ENCODE measurements around the gene EFHC1. TPM values are rescaled to one million over a fixed set of nuclear protein-coding genes. Genes with fewer than 3 reads are reported as not detected.

Gene EFHC1
- total RNA-seq, 2 donors from 2014 or later, result 11.1 to 13.8 TPM

DNA sequence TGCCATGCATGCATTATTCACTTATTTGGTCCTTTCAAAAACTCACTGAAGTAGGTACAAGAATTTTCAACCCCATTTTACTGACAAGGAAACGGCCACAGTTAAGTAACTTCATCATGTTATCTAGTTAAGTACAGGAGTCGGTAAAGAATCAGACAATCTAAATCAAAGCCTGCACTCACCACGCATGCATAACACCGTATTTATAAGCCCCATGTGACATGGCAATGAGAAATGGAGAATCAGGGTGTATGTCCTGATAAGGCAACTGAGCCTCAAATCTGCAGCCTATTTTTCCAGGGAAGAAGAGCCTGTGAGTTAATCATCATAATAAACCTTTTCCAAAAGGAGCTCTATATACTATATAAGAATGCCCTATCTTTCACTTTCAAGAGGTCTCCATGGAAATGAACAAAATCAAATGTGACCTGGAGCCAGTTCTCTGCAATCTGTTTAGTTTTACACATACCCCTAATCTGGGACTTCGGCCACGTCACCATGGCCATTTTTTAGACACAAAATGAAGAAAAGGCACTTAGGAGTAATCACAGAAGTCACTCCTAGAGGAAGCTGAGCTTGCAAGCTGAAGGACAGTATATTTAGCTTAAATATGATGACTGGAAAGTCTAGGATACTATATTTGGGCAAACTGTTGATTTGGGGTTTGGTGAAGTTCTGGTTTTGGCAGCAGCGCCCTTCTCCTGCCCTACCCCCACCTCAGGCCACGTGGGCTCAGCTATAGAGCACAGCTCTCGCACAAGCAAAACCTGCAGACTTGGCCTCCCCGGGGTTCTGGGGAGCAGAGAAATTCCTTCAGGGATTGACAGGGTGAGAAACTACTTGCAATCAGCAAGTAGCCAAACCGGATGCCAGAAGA is 137.5 kb downstream of the EFHC1 start:
- no peak for ATAC-seq
- DNase-seq, result no peak
- intact Hi-C loops (cut with DNase I, micrococcal nuclease), result no loop called here

DNA sequence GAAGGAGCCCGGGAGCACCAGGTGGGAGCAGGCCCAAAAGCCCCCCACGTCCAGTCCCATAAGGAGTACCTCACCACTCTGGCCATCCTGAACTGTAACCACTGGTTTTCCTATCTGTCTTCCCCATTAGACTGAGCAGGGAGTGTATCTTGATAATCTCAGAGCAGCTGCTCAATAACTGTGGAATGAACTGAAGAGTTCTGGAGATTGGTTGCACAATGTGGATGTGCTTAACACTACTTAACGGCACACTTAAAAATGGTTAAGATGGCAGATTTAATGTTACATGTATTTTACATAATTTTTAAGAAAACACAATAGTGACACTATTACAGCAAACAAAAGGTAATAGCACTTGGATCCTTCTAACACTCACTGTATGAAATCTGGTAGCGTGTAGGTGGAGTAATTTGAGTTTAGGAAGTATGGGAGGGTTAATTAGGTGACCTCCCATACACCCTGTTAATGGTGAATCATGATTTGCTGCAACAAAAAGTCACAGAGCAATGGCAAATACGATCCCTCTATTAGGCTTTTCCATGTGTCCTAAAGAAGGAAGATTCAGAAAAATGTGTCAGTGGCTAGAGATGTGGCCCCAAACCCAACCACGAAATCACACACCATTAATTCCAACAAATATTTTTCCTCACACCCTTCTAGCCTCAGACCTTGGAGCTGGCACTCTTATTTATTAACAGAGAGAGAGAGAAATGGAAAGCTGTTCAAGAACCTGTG is 138.3 kb downstream of the EFHC1 start:
- ATAC-seq (no peak), DNase-seq (no peak)
- intact Hi-C loops (cut with DNase I, micrococcal nuclease), result no loop called here

DNA sequence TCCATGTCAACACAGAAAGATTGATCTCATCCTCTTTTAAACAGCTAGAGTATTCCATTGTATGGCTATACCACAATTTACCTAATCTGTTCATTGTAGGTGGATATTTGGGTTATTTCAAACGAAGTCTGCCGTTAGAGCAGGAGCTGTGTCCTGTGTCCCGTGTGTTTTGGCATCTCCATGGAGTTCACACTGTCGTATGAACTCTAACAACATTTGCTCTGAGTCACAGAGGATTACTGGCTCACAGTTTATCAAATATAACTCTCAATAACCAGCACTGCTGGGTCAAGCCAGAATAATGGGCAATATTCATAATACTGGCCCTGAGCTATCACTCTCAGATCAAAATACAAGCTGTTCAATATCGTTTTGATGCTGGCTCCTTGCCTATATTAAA is 140.3 kb downstream of the EFHC1 start:
- ATAC-seq (no peak), DNase-seq (no peak)
- intact Hi-C loops (cut with DNase I, micrococcal nuclease), result no loop called here

DNA sequence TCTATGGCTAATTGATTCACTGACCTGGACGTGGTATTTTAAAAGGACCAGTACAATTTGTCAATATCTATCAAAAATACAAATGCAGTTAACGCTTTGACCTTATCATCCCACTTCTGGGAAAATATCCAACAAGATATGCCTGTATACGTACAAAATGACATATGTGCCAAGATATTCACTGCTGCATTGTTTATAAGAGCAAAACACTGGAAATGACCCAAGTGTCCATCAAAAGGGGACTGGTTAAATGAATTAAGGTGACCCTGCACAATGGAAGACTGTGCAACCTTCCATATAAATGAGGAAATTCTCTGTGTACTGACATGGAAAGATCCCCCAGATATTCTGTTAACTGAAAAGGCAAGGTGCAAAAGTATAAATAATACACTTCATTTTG is 142.8 kb downstream of the EFHC1 start:
- no peak for DNase-seq
- ATAC-seq, result no peak
- intact Hi-C loops (cut with DNase I, micrococcal nuclease), result no loop called here

DNA sequence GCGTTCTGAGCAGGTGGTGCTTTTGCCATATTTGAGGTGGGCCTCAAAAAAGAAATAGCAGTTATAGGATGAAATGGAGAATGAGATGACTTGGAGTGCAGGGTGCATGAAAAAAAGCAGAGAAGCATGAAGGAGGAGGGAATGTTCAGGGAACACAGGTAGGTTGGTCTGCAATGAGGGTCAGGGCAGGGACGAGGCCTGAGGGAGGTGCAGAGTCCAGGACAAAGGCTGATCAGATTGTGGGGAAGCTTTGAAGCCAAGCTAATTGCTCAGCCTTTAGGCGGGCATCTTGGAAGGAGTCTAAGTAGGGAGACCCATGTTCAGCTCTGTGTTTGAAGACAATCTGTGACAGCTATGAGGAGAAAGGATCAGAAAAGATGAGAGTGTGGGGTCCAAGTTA is 144.7 kb downstream of the EFHC1 start:
- intact Hi-C loops (cut with DNase I, micrococcal nuclease), result no loop called here
- ATAC-seq (peak; percentile 80), DNase-seq (no peak)

DNA sequence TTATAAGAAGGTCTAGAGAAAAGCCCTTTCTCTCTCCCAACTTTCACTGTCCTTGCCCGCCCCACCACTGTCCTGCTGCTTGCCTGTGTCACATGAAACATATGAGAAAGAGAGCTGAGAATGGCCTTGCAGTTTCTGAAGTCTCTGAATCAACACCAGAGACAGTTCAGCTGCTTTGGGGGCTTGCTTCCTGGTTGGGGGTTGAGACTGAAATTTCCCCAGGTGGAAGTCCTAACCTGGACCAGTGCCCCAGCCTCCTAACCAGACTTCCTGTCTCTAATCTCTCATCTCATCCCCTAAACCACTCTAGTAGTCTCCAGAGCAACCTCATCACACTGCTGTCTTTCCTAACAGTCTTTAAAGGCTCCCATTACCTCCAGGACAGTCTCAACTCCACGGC is 146.1 kb downstream of the EFHC1 start:
- intact Hi-C loops (cut with DNase I, micrococcal nuclease), result no loop called here
- DNase-seq (no peak), ATAC-seq (no peak)

DNA sequence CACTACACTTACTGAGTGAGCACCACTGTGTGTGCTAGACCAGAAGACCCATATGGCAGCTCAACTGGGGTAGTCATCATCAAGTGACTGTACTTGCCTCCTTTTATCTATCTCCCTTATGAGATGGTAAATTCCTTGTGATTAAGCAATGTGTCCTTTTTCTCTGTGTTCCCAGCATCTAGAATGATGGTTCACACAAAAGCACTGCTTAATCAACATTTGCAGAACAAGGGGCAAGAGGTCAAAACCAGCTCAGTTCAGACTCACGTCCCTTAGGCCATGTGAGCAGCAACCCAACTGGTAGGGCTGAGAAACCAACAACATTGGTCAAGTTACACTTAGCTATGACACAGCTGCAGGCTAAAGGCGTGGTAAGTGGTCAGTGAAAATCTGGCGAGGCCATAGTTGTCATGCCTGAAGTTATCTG is 146.7 kb downstream of the EFHC1 start:
- no peak for DNase-seq
- ATAC-seq, result no peak
- intact Hi-C loops (cut with DNase I, micrococcal nuclease), result no loop called here

DNA sequence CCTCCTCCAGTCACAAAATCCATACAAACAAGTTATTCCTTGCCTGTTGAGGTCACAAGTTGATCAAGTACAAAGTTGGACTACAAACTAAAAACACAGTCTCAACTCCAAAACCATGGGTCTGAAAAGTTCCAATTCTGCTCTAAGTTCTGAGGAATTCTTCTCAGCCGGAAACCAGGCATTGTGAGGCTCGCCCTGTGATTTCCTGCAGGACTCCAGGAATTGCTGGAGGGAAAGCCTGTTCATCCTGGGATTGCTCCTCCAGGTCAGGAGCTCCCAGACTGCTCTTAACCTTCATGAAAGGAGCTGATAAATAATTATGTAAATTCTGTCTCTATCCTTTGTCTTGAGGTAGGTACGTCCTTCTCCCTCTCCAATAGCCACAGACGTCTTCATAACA is 148.2 kb downstream of the EFHC1 start:
- DNase-seq (no peak), ATAC-seq (no peak)
- intact Hi-C loops (cut with DNase I, micrococcal nuclease), result no loop called here

DNA sequence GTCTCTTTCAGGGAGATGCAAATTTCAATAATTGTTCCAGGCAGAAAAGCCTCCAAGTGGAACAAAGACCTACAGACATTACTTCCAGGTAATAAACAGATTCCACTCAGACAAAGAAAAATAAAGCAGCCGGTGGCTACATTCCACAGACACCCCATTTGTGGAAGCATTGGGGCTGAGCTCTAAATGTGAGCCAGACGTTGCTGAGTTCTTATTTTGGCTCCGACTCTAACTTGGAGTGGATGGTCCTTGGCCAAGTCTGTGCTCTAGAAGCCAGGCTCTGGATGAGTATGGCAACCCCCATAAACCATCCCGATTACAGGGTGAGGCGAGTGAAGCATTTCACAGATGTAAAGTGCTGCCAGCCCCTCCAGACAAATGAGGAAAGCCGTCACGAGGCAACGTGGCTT is 150.2 kb downstream of the EFHC1 start:
- ATAC-seq (peak; percentile 9), DNase-seq (peak in 1 of 2 donors; percentile 34)
- intact Hi-C loops (cut with DNase I, micrococcal nuclease), result no loop called here

DNA sequence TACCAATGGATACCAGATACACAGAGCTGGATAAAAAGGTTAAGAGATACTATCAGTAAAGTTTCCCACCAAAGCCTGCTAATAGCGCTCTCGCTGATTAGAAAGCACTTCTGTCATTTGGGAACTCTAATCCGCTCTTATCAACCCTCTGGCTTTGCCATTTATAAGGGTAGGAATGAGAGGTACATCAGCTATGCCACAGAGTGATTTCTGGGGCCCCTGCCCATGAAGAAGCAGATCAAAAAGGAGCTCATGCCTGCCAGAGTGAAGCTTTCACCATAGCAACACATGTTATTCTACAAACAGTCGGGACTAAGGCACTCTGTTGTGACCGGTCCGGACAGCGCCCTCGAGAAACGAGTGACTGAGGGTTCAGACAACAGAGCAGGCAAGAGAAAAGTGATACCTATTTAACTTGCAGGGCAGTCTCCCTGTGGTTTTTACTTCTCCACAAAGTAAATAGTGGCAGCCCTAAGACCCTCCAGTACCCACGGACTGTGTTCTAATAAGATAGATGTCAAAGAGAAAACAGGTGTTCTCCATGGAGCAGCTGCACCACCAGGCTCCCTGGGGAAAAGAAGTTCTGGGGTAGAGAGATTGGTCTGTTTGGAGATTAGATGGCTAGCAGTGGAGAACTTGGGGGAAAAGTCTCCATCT is 151.1 kb downstream of the EFHC1 start:
- intact Hi-C loops (cut with DNase I, micrococcal nuclease), result no loop called here
- peak in 1 of 2 donors; percentile 29 for DNase-seq
- no peak for ATAC-seq

DNA sequence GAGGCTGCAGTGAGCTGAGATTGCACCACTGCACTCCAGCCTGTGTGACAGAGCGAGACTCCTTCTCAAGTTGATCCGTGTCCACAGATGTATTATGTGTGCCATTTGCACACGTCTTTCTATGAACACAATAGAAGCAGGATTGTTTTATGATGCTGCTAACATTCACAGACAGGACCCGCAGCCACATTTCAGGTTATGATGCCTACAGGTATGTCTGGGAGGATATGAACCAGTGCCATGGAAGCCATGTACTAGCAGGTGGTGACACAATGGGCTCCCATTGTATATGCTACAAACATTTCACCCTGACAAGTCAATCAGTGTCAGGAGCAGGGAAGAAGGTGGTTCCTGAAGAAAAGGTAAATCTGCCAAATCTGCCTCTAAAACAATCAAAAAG is 152.4 kb downstream of the EFHC1 start:
- ATAC-seq (no peak), DNase-seq (no peak)
- intact Hi-C loops (cut with DNase I, micrococcal nuclease), result no loop called here

DNA sequence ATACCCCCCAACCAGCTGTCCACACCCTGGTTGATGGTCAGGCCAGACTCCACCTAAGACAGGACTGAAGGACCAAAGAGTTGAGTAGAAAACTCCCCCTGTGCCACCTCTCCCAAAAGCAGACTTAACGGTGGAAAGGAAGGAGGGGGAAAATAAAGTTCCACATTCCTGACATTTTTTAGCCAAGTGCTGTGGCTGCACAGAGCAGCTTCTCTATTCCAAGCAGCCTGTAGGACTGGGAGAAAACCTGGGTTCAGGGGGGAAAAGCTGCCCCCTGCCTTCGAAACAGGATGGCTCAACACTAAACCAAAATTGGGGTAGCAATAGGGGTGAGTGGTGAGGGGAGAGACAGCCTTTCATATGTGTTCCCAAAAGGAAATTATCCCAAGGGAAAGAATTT is 153.2 kb downstream of the EFHC1 start:
- ATAC-seq (no peak), DNase-seq (no peak)
- intact Hi-C loops (cut with DNase I, micrococcal nuclease), result no loop called here

Other genes with a start within 250 kb of the EFHC1 start
- gene IL17A, start 234.0 kb upstream of the EFHC1 start, total RNA-seq, result not detected
- not detected for gene IL17F, start 175.8 kb upstream of the EFHC1 start, total RNA-seq
- 10 to 100 TPM; 22.5 to 33.2 TPM for gene MCM3, start 135.6 kb upstream of the EFHC1 start, total RNA-seq
- 100 to 1,000 TPM; 152 to 158 TPM for gene PAQR8, start 58.2 kb upstream of the EFHC1 start, total RNA-seq
- gene TRAM2, start 156.7 kb downstream of the EFHC1 start, total RNA-seq, result 10 to 100 TPM; 15.3 to 23.7 TPM

Measured in left colon (tissue), 2 donors.